Measurements from ENCODE around the gene MDN1. TPM values are rescaled to one million over a fixed set of nuclear protein-coding genes. Genes with fewer than 3 reads are reported as not detected.

The MDN1 gene
- total and polyA plus RNA-seq, 2 experiments from 2014 or later: 8.0 to 20.9 TPM

DNA sequence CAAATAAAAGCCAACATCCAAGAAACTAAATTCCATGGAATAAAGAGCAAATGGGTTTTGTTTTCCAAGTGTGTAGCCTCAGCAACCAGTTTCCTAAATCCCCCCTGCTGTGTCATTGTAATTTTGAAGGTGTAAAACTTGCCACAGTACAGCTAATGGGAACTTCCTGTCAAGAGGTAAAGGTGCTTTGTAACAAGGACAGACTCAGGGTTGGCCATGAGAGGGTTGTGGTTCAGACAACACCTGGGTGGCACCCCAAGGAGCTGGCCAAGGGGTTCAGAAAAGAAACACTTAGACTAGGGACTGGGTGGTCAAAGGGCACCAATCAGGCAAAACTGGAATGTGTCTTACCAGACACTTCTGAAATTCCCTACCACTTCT is 128.7 kb downstream of the MDN1 start:
- DNase-seq (ENCODE audit: low spot score): no peak
- H3K79me2 ChIP-seq: no peaks in the 10 kb centered on the region
- TF ChIP-seq EZH2 (IDR thresholded peaks at IDR 0.05; ENCODE audit: borderline replicate concordance) (no peak), EZH2phosphoT487 (IDR thresholded peaks at IDR 0.05; ENCODE audit: low read depth, severe bottlenecking, unreplicated experiment) (no peak)
- TF ChIP-seq, protein P1, sequence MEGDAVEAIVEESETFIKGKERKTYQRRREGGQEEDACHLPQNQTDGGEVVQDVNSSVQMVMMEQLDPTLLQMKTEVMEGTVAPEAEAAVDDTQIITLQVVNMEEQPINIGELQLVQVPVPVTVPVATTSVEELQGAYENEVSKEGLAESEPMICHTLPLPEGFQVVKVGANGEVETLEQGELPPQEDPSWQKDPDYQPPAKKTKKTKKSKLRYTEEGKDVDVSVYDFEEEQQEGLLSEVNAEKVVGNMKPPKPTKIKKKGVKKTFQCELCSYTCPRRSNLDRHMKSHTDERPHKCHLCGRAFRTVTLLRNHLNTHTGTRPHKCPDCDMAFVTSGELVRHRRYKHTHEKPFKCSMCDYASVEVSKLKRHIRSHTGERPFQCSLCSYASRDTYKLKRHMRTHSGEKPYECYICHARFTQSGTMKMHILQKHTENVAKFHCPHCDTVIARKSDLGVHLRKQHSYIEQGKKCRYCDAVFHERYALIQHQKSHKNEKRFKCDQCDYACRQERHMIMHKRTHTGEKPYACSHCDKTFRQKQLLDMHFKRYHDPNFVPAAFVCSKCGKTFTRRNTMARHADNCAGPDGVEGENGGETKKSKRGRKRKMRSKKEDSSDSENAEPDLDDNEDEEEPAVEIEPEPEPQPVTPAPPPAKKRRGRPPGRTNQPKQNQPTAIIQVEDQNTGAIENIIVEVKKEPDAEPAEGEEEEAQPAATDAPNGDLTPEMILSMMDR (IDR thresholded peaks at IDR 0.05; ENCODE audit: poor library complexity): no peak
- H3K27ac ChIP-seq: no peak overlapping the region
- no peak overlapping the region for H3K4me2 ChIP-seq
- H3K9me3 ChIP-seq (ENCODE audit: low read depth): no peaks in the 10 kb centered on the region
- H3K4me3 ChIP-seq: no peak overlapping the region
- H3K9me2 ChIP-seq (replicated peaks; ENCODE audit: insufficient read depth): no peaks in the 10 kb centered on the region
- no peaks in the 10 kb centered on the region for H3K4me1 ChIP-seq (ENCODE audit: insufficient read depth)
- no peak overlapping the region for H2AFZ ChIP-seq
- H4K20me1 ChIP-seq (ENCODE audit: insufficient read depth, poor library complexity, severe bottlenecking): no peaks in the 10 kb centered on the region
- H3K27me3 ChIP-seq: no peaks in the 10 kb centered on the region
- no peaks in the 10 kb centered on the region for H3K36me3 ChIP-seq (replicated peaks; ENCODE audit: insufficient read depth, low read depth)

DNA sequence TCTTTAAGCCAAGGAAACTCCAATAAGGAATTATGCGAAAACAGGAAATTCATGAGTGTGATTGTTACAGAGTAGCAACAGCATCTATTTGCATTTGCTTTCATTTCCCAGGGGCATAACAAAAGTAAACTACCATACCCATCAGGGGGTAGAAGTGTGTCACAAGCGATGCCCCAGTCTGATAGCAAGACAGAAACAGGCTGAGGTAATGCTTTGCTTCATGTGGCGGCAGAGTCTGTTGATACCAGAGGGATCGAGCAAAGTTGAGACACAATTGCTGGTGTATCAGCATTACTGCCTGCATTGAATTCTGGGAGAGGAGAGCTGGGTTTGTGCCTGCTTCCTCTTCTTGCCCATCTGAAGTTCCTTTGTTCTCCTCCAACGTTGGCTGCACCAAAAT is 129.9 kb downstream of the MDN1 start:
- H3K9me3 ChIP-seq (ENCODE audit: low read depth): no peaks in the 10 kb centered on the region
- WGBS (ENCODE audit: low lambda C conversion rate, missing lambda C conversion rate): 84% methylated on average over 5 of the region's 5 CpGs
- DNase-seq (ENCODE audit: low spot score): no peak
- H3K36me3 ChIP-seq (replicated peaks; ENCODE audit: insufficient read depth, low read depth): no peaks in the 10 kb centered on the region
- no peaks in the 10 kb centered on the region for H4K20me1 ChIP-seq (ENCODE audit: insufficient read depth, poor library complexity, severe bottlenecking)
- no peak overlapping the region for H3K4me2 ChIP-seq
- no peak overlapping the region for H2AFZ ChIP-seq
- no peak overlapping the region for H3K27ac ChIP-seq
- no peaks in the 10 kb centered on the region for H3K4me1 ChIP-seq (ENCODE audit: insufficient read depth)
- H3K4me3 ChIP-seq: no peak overlapping the region
- TF ChIP-seq EZH2 (IDR thresholded peaks at IDR 0.05; ENCODE audit: borderline replicate concordance) (no peak), EZH2phosphoT487 (IDR thresholded peaks at IDR 0.05; ENCODE audit: low read depth, severe bottlenecking, unreplicated experiment) (no peak)
- TF ChIP-seq, protein P1 (IDR thresholded peaks at IDR 0.05; ENCODE audit: poor library complexity): no peak
- no peaks in the 10 kb centered on the region for H3K9me2 ChIP-seq (replicated peaks; ENCODE audit: insufficient read depth)
- no peaks in the 10 kb centered on the region for H3K27me3 ChIP-seq
- H3K79me2 ChIP-seq: no peaks in the 10 kb centered on the region

DNA sequence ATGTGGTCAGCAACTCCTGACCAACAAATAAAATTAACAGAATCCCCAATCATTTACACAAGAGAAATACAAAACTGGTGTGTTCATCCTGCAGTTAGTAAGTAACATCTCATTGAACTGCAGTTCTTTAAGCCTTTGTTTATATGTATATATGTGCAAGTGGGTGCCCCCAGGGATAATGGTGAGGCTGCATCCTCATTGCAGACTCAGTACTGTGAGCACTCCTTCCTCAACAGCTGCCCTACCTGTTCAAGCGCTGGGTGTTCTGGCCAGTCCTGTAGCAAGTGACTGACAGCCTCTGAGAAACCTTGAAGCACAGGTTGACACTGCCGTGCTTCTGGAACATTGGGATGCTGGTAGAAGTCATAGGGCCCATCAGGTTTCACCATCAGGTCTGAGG is 131.3 kb downstream of the MDN1 start:
- DNase-seq (ENCODE audit: low spot score): no peak
- H3K4me1 ChIP-seq (ENCODE audit: insufficient read depth): no peaks in the 10 kb centered on the region
- no peak overlapping the region for H3K4me2 ChIP-seq
- no peaks in the 10 kb centered on the region for H3K36me3 ChIP-seq (replicated peaks; ENCODE audit: insufficient read depth, low read depth)
- H4K20me1 ChIP-seq (ENCODE audit: insufficient read depth, poor library complexity, severe bottlenecking): no peaks in the 10 kb centered on the region
- TF ChIP-seq, protein P1 (IDR thresholded peaks at IDR 0.05; ENCODE audit: poor library complexity): no peak
- TF ChIP-seq EZH2phosphoT487 (IDR thresholded peaks at IDR 0.05; ENCODE audit: low read depth, severe bottlenecking, unreplicated experiment) (no peak), EZH2 (IDR thresholded peaks at IDR 0.05; ENCODE audit: borderline replicate concordance) (no peak)
- no peak overlapping the region for H2AFZ ChIP-seq
- no peak overlapping the region for H3K4me3 ChIP-seq
- no peak overlapping the region for H3K27ac ChIP-seq
- 84% methylated on average over 2 of the region's 2 CpGs for WGBS (ENCODE audit: low lambda C conversion rate, missing lambda C conversion rate)
- H3K9me2 ChIP-seq (replicated peaks; ENCODE audit: insufficient read depth): no peaks in the 10 kb centered on the region
- H3K27me3 ChIP-seq: no peaks in the 10 kb centered on the region
- no peaks in the 10 kb centered on the region for H3K9me3 ChIP-seq (ENCODE audit: low read depth)
- H3K79me2 ChIP-seq: no peaks in the 10 kb centered on the region

DNA sequence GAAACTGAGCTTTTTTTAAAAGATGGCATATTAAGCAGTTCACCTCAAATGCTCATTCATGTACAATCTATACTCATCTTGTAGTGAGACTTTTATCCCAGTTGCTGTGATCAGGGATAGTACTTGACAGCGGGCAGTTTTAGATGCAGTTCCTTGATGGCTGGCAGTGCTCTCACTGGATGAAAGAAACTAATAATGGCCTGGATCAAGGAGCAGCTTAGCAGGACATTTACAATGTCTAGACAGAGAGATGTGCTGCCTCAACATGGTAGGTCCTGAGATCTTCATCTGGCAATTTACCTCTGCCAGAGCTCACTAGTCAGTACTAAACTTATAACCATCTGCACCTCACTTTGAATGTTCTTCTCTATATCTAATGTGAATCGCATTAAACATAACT is 134.3 kb downstream of the MDN1 start:
- Histone ChIP-seq H3K27me3 (no peaks in the 10 kb centered on the region), H3K9me2 (replicated peaks; ENCODE audit: insufficient read depth) (no peaks in the 10 kb centered on the region), H3K4me1 (ENCODE audit: insufficient read depth) (no peaks in the 10 kb centered on the region), H3K4me3 (no peak overlapping the region), H4K20me1 (ENCODE audit: insufficient read depth, poor library complexity, severe bottlenecking) (no peaks in the 10 kb centered on the region), H3K79me2 (no peaks in the 10 kb centered on the region), H3K4me2 (no peak overlapping the region), H3K27ac (no peak overlapping the region), H2AFZ (no peak overlapping the region), H3K36me3 (replicated peaks; ENCODE audit: insufficient read depth, low read depth) (peaks cover 3% of the 10 kb centered on the region), H3K9me3 (ENCODE audit: low read depth) (no peaks in the 10 kb centered on the region)
- 80% methylated on average over 2 of the region's 2 CpGs for WGBS (ENCODE audit: low lambda C conversion rate, missing lambda C conversion rate)
- TF ChIP-seq, protein P1 (IDR thresholded peaks at IDR 0.05; ENCODE audit: poor library complexity): no peak
- TF ChIP-seq EZH2phosphoT487 (IDR thresholded peaks at IDR 0.05; ENCODE audit: low read depth, severe bottlenecking, unreplicated experiment) (no peak), EZH2 (IDR thresholded peaks at IDR 0.05; ENCODE audit: borderline replicate concordance) (no peak)
- DNase-seq (ENCODE audit: low spot score): no peak

Measured in hepatocyte (in vitro differentiated cells).